Stimulated activated CD4-positive, alpha-beta T cell treated with anti-CD3 and anti-CD28 coated beads, Interleukin-4, amount 100 ng/mL, for 48 hours (primary cell): ENCODE measurements around the gene ERC2.

Source experiments
- DNase-seq, 2 donors: peaks; one replicate each; pipeline ENCODE4 v3.0.0-alpha.2; 2020; ENCODE audit warnings: low read depth in 2 of 2

The ERC2 gene

DNA sequence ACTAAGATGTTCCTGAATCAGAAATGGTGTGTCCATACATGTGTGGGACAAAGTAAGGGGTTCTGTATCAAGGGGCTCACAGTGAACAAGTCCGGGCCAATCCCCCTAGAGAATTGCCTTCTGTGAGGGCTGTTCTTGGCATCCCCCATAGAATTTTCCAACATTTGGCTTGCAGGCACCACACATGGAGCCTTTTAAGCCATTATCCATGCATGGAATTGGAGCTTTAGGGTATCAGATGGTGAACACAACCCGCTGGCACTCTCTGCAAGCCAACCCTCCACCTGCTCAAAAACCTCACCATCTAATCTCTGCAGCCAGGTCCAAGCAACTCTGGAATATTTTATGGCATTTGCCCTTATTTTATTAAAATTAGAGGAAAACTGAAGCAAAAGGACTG lies 278.7 kb downstream of the ERC2 start:
- no peak for DNase-seq

DNA sequence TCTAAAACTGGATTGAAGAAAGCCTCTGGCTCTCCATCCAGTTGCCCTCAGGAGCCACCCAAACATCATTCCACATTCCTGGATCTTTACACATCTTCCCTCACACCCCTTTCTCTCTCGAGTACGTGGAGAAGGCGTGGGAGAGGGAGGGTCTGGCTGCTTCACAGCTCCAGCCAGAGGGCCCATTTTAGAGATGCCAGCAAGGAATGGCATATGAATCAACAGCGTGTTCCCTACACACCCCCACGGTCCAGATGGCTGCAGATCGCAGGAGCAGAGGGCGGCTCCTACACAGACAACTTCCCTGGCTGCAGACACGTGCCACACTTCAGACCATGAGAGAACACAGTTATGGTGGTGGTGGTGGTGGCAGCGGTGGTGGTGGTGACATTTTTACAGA lies 280.1 kb downstream of the ERC2 start:
- DNase-seq: no peak

DNA sequence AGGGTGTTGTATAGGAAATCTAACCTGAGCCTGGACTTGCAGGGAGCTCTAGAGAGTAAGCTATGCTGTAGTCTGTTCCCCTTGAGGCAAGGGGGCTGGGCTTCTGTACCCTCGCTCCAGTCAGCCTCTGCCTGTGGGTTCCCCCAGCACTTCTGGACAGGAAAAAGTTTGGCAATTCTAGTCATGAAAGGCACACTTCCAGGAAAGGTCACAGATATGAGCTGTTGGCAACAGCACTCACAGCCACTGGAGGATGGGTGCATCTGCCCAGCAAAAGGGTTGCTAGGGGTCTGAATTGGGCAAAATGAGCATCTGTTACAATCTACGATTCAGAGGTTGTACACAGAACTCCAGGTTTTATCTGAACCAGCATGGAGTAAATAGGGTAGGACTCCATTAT lies 281.2 kb downstream of the ERC2 start:
- DNase-seq: no peak

DNA sequence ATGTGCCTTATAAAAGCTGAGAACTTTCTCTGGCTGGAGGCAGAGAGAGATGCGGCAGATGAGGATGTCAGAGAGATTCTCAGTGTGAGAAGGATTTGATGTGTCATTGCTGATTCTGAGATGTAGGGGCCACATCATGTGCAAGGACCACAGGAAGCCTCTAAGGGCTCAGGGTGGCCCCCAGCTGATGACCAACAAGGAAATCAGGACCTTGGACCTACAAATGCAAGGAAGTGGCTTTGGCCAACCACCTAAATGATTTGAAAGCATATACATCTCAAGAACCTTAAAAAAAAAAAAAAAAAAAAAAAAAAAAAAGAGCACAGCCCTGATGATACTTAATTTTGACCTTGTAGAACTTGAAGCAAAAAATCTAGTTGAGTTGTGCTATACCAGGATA lies 282.4 kb downstream of the ERC2 start:
- no peak for DNase-seq

DNA sequence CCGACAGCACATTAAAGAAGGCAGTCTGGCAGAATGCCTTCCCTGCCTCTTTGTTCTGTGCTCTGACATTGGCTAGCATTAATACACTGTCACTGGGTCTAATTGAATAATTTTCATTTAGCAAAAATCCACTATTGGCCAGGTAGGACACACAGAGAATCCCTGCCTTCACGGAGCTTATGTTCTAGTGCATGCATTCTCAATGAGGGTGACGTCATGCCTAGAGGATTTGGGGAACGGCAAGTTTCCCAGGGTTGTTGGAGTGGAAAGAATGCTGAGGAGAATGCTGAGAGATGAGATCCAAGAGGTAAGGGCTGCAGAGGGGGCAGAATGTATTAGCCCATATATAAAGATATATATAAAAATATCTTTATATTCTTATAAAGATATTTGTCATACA lies 284.7 kb downstream of the ERC2 start:
- DNase-seq: no peak

DNA sequence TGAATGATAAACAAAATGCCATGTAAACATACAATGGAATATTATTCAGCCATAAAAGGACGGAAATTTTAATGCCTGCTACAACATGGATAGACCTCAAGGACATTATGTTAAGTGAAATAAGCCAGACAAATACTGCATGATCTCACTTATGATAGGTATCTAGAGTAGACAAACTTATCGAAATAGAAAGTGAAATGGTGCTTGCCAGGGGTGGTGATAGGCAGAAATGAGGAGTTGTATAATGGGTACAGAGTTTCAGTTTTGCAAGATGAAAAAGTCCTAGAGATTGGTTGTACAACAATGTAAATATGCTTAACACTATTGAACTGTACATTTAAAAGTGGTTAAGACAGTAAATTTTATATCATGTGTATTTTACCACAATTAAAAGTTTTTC lies 287.8 kb downstream of the ERC2 start:
- DNase-seq: no peak

DNA sequence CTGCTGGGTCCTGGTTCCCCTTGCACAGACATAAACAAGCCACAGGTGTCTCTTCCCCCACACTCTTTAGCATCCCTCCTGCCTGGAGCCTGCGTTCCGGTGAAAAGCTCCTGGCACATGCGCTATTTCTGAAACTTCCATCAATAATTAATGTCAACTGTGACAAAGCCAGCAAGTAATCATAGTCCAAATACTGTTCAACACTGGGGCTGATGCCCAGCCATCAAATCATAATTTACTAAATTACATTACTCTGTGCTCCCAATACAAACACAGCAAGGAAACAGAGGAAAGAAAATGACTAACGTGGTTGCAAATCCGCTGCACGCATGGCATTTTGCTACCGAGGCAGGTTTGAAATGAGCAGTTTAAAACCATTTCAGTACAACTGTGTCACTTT lies 294.7 kb downstream of the ERC2 start:
- DNase-seq: no peak

DNA sequence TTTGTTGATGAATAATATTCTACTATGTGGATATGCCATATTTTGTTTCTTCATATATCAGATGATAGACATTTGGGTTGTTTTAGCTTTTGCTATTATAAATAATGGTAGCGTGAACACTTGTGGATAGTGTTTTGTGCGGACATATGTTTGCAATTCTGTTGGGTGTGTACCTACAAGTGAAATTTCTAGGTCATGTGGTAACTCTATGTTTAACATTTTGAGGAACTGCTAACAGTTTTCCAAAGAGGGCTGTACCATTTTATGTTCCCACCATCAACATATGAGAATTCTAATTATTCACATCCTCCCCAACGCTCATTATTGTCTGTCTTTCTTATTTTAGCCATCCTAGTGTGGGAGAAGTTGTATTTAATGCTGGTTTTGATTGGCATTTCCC lies 303.8 kb downstream of the ERC2 start:
- DNase-seq: no peak

DNA sequence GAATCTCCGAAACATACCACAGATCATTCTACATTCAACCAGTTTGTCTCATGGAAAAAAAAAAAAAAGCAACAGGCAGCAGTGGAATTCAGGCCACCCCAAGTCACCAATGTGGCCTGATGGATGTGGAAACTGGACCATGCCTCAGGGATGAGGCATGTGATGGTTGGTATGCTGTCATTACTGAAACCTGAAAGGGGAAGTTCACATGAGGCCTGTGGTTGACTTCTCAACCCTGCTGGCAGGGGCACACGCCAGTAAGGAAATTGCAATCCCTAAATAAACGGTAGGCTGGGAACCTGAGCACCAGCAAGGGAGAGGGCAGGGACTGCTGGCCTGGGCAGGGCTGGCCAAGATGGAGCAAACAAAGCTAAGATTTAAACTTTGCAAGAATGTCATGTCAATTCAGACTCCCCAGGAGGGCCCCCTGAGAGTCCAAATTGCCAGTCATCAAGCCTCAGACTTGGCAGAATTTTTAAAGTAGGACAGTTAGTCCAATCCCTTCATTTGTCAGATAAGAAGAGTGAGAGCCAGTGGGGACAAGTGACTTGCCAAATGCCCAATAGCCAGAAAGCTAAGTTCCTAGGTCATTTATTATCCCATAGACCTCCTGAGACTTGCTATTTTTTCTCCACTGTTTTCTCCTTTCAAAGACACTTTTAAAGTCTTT lies 310.4 kb downstream of the ERC2 start:
- no peak for DNase-seq

DNA sequence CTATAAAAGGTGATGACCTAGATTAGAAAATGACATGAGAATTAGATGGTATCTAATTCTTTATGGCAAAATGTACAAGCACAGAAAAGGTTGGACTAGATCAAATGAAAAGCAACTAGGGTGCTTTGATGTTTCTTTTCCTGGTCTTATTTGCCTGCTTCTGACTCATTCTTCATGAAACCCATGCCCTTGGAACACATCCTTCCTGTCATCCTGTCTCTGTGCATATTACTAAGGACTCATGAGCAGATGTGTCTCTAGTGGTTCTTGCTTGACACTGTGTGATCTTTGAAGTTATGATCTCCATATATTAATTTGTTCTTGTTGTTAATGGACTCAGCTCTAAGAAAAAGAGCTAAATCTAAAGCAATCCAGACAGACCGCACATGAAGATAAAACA lies 314.0 kb downstream of the ERC2 start:
- DNase-seq: no peak

DNA sequence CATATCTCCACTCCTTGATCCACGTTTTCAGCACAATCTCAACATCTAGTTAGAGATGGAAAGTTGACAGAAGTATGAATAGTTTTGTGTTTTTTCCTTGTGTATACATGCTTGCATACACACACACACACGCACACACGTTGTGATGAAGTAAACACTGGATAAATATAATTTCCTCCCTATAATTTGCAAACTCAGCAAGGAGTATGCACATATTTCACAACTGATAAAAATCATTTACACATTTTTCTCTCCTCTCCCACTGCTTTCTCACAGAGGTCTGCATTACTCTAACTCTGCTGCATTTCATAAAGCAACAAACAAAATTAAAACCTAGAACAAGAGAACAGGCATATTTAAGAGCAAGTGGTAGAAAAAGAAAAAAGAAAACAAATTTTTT lies 320.9 kb downstream of the ERC2 start:
- no peak for DNase-seq

DNA sequence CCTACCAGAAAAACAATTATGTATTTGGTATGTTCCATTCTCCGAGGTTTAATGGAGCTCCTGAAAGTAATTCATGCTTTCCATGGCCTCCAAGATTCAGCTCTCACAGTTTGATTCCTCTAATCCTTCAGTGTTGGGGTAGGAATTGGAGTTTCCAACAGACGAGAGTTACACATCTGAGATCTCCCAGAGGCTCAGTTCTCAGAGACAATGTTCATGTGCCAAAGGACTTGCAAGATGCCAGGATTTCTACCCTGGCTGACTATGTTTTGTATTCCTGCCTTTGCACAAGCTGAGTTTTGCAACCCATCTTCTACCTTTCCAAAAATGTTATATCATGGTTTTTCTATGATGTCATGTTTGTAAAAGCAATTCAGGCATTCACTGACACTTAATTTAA lies 322.9 kb downstream of the ERC2 start:
- no peak for DNase-seq

DNA sequence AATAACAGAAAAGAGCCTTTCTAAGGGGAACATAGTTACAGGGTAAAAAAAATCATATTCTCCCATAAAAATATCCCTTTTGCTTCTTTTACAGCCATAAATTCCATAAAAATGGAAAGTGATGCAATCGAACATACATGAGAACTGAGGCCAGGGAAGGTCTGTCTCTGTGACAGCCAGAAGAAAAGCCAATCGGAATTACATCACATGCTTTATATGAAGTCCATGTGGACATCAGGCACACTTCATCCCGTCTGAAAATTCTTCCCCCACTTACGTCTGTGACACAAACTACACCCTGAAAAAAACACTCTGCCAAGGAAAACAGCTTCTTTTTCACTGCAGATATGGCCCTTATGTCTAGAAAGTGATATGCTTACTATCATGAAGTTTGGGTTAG lies 323.5 kb downstream of the ERC2 start:
- no peak for DNase-seq

DNA sequence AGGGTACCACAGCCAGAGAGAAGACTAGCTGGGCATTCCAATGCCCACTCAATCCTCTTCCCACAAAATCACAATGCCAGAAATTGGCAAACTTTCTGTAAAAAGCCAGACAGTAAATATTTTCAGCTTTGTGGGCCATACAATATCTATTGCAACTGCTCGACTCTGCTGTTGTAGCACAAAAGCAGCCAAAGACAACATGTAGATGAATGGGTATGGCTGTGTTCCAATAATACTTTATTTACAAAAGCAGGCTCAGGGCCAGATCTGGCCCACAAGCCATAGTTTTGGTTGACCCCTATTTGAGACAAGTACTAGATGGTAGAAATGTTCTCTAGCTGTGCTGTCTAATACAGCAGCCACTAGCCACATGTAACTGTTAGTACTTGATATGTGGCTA lies 330.9 kb downstream of the ERC2 start:
- no peak for DNase-seq

DNA sequence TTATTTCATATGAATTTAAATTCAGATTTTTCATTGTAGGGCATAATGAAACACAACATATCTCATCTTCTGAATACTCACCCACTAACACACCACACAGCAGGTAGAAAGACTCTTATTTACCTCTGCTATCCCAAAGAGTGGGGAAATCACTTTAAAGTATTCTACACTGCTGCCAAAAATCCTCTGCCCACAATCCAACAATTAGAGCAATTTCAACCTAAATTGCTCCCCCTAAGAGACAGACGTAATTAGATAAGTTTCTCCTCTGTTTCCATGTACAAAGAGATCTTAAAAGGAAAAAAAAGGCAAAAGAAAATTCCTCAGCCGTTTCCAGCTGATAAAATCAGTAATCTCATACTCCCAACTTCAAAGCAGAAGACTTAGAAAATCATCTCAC lies 331.8 kb downstream of the ERC2 start:
- no peak for DNase-seq

DNA sequence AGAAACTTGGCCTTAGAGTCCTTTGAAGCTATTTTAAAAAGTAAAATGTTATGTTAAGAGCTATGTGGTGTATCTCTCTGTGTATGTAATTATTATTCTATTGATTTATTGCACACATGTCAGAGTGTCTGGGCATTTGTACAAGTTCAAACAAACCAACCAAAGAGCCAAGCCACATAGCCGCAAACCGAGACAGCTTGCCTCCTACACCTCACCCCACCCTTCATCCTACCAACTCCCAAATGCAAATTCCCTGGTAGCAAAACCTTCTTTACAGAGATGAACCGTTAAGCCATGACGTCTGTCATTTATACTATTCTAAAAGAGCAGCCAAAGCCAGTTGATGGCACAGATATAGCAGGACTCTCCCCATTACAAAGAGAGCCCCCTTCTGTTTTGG lies 332.3 kb downstream of the ERC2 start:
- DNase-seq: no peak

DNA sequence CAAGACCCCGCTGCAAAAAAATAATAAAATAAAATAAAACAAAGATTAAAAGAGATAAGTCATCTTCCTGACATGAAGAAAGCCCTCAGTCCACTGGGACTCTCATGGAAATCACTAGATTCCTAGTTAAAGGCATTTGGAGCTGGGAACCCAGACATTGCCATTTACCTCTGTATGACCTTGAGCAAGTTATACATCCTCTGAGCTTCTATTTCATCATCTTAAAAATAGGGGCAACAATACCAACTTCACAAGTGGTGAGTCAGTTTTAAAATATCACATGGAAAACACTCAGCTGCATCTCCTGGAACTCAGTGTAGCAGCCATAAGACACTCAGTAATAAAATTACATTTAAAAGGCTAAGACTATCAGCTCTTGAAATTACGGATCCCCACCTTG lies 334.8 kb downstream of the ERC2 start:
- no peak for DNase-seq

DNA sequence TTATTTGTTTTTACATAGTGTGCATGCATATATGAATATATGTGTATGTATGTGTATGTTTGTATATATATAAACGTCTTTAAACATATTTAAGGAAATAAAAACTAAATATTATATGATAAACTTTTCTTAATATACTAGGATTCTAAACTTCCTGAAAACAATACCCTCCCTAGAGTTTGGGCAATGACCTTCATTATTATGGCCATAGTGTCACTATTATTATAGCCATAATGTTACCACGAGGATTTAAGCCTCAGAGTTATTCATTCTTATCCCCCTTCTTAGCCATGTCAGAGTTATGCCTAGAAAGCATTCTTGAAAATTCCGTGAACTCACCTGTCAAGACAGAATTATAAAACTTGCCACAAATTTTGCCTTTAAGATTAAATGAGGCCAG lies 335.5 kb downstream of the ERC2 start:
- DNase-seq: no peak

DNA sequence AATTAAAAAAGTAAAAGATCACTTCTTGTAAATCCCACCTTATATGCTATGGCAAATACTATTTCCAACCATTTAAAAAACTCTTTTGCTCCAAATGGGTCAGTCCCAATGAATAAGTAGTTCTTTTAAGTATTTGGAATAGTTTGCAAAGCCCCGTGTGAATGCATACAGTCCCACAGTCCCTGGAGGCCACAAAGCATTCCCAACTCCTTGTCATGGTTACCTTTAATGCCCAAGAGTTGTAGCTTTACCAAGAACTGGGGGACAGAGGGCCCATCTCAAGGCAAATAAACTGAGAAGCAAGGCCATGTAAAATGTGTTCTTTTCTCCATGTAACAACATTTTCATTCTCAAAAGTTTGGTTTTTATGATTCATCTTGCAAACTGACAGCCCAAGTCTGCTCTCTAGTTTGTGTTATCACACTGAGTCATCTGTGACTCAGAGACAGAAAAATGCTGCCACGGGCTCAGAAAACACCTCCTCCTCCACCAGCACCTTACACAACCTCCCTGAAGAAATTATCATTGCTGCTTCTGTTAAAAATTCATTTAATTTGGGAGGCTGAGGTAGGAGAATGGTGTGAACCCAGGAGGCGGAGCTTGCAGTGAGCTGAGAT lies 336.2 kb downstream of the ERC2 start:
- no peak for DNase-seq

DNA sequence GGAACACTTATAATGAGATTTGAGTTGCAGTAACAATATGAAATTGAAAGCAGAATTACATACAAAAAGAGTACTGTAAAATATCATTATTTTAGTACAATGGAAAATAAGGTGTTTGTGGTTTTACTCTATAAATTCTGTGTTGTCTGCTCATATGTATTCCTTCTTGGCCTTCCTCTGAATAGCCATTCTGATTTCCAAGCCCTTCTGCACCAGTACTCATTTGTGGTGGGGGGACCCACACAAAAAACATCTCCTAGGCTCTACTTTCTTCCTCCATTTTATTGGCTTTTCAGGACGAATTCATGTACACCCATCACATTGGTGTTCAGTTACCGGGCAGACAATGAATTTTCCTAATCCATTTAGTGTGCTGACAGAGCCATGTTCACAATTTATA lies 338.2 kb downstream of the ERC2 start:
- no peak for DNase-seq

DNA sequence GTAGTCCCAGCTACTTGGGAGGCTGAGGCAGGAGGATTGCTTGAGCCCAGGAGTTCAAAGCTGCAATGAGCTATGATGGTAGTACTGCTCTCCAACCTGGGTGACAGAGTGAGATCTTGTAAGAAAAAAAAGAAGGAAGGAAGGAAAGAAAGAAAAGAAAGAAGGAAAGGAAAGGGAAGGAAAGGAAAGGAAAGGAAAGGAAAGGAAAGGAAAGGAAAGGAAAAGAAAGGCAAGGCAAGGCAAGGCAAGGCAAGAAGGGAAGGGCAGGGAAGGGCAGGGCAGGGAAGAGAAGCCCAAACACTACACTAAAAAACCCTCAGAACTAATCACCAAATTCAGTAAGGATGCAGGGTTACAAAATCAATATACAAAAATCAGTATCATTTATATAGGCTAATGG lies 341.6 kb downstream of the ERC2 start:
- DNase-seq: no peak

DNA sequence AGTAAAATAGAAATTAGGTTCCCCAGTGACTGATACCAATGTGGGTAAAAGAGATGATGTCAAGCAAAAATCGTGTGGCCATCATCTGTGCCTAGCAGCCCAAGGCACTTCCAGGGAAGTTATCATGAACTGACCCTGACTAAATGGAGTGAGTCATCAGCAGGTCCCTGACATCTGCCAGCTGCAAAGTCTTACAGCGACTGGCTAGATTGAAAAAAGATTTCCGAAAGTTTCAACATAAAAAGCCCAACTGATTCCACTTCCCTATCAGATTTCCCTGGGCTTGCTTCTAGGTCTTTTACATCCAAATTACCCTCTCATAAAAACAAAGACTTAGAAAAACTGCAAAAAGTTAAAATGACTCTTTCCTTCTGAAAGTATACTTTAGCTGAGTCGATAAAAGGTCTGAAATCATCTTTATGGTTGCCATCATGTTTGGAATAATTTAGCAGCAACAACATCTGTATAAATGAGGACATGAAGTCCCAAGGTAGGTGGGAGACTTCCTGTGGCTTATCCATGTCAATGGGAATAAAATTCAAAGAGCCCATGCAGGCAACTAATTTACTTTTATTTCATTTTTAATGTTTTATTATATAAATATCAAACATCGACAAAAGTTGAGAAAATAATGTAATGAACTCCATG lies 342.8 kb downstream of the ERC2 start:
- no peak for DNase-seq

DNA sequence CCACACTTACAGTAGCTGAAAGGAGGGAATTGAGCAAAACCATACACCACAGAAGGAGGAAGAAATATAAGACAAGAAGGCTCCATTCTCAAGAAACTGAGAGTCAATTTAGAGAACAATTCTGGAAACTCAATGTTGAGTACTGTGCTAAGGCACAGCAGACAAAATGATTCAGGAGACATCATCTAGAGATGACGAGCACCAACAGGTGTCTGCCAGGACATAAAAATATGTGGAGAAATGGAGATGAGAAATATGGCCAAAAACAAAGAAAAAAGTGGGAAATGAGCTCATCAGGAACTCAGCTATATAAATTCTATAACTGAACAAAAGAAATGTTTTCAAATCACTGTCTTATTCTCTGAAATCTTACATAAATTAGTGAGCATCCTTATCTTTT lies 343.7 kb downstream of the ERC2 start:
- no peak for DNase-seq

DNA sequence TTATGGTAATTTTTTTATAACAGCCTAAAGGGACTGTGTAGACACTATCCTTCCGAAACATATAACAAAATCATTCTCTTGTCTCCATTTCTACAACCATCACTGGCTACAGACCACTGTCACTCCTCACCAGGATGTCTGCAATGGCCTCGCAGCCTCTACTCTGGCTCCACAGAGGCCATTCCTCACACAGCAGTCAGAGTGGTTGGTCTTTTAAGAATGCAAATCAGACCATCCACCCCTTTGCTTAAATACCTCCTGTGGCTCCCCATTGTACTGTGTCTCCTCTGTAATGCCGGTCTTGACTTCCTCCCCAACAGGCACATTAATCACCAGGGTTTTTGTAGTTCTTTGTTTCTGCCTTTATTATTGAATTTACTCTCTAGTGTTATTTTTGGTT lies 344.8 kb downstream of the ERC2 start:
- no peak for DNase-seq
